PC-9 (cell line): ENCODE measurements around the gene CDC42EP3. TPM values are rescaled to one million over a fixed set of nuclear protein-coding genes. Genes with fewer than 3 reads are reported as not detected.

Experiments used
- BruUV-seq: library from RNA; stranded (reverse); fragments of 400-500 nt; replicated peaks from 2 replicates; lab custom pipeline; 2021; lab: Mats Ljungman, UMichigan
- CTCF ChIA-PET: fragments of 300-600 bp; sonication (Branson Sonifier 250); formaldehyde crosslinking; loops from one replicate; lab custom pipeline; 2022; ENCODE audit warnings: antibody characterized with exemption; lab: Charles Lee
- POLR2A ChIA-PET: fragments of 300-600 bp; sonication (Branson Sonifier 250); formaldehyde crosslinking; loops from one replicate; lab custom pipeline; 2022; ENCODE audit warnings: antibody characterized with exemption; ENCODE audit not compliant: unreplicated experiment; lab: Charles Lee
- DNase-seq, 2 experiments: peaks; one replicate each; pipeline versions ENCODE4 v3.0.0 to v3.0.0-alpha.2; 2015 to 2022; ENCODE audit warnings: mixed read lengths in 1 of 2
- H2AFZ ChIP-seq: fragments of 200-600 bp; sonication (generic); 2 replicates; pipeline ENCODE4 v1.8.1; 2017; ENCODE audit warnings: antibody characterized with exemption
- H3F3A ChIP-seq: fragments of 200-600 bp; sonication (generic); 2 replicates; pipeline ENCODE4 v1.8.1; 2017; ENCODE audit warnings: antibody characterized with exemption, mild to moderate bottlenecking, low read depth; ENCODE audit not compliant: insufficient read depth
- H3K27ac ChIP-seq: fragments of 200-600 bp; sonication (generic); 2 replicates; pipeline ENCODE4 v1.6.1; 2016; ENCODE audit warnings: mixed run types
- H3K27me3 ChIP-seq: fragments of 200-600 bp; sonication (generic); 2 replicates; pipeline ENCODE4 v1.6.1; 2016; ENCODE audit warnings: low read depth, mixed run types; ENCODE audit not compliant: insufficient read depth
- H3K36me3 ChIP-seq: fragments of 200-600 bp; sonication (generic); 2 replicates; pipeline ENCODE4 v1.6.1; 2016; ENCODE audit warnings: low read depth, mixed run types
- H3K4me1 ChIP-seq: fragments of 200-600 bp; sonication (generic); replicated peaks from 2 replicates; pipeline ENCODE4 v1.6.1; 2016; ENCODE audit warnings: mixed run types; ENCODE audit not compliant: insufficient read depth
- H3K4me2 ChIP-seq: fragments of 200-600 bp; sonication (generic); 2 replicates; pipeline ENCODE4 v1.6.1; 2017; ENCODE audit warnings: mixed run types
- H3K4me3 ChIP-seq: fragments of 200-600 bp; sonication (generic); 2 replicates; pipeline ENCODE4 v1.6.1; 2016; ENCODE audit warnings: mixed run types
- H3K79me2 ChIP-seq: fragments of 200-600 bp; sonication (generic); 2 replicates; pipeline ENCODE4 v1.6.1; 2017; ENCODE audit warnings: low read depth, mixed run types
- H3K9me2 ChIP-seq: fragments of 200-600 bp; sonication (generic); 2 replicates; pipeline ENCODE4 v1.8.1; 2017; ENCODE audit warnings: mild to moderate bottlenecking; ENCODE audit not compliant: insufficient read depth
- H3K9me3 ChIP-seq: fragments of 200-600 bp; sonication (generic); 2 replicates; pipeline ENCODE4 v1.8.1; 2016; ENCODE audit warnings: low read depth; ENCODE audit not compliant: insufficient read depth
- H4K20me1 ChIP-seq: fragments of 200-600 bp; sonication (generic); 2 replicates; pipeline ENCODE4 v1.8.1; 2017; ENCODE audit not compliant: insufficient read depth
- CTCF ChIP-seq: fragments of 200-600 bp; sonication (generic); conservative IDR thresholded peaks from 2 replicates; pipeline ENCODE4 v1.6.1; 2017; ENCODE audit warnings: mixed run types, antibody characterized with exemption, mild to moderate bottlenecking, moderate library complexity
- EZH2 ChIP-seq: fragments of 200-600 bp; sonication (generic); IDR thresholded peaks from 2 replicates; pipeline ENCODE4 v1.8.0; 2017; ENCODE audit warnings: antibody characterized with exemption, low read depth
- intact Hi-C: fragments of 100-400 bp; cut with micrococcal nuclease; formaldehyde crosslinking; loops from one replicate; pipeline ENCODE4 v1.10.0; 2022; ENCODE audit not compliant: unreplicated experiment
- total RNA-seq: library from RNA; stranded (reverse); gene quantifications from 2 replicates; pipeline ENCODE4 v1.2.3, GENCODE V29; 2021

CDC42EP3 gene
- total RNA-seq, 1 experiment from 2014 or later = 54.1 TPM

- no peak for TF ChIP-seq CTCF
- peaks cover 13% of the 10 kb centered on the region for H3F3A ChIP-seq
- no peak for DNase-seq
- H3K9me2 ChIP-seq = no peaks in the 10 kb centered on the region
- no peaks in the 10 kb centered on the region for H3K27me3 ChIP-seq
- intact Hi-C loops = no loop called here
- H3K4me2 ChIP-seq = no peak overlapping the region
- H2AFZ ChIP-seq = no peak overlapping the region
- no peak overlapping the region for H3K27ac ChIP-seq
- peaks cover 25% of the 10 kb centered on the region for H3K36me3 ChIP-seq
- ChIA-PET POLR2A (no interaction called here), CTCF (no interaction called here)
- no peaks in the 10 kb centered on the region for H3K9me3 ChIP-seq
- no peaks in the 10 kb centered on the region for H4K20me1 ChIP-seq
- TSS peak; percentile 5 for BruUV-seq
- no peaks in the 10 kb centered on the region for H3K4me1 ChIP-seq
- peaks cover 10% of the 10 kb centered on the region for H3K79me2 ChIP-seq
- H3K4me3 ChIP-seq = no peak overlapping the region
Measured at GRCh38 chr2:37639631-37640030, 31.8 kb downstream of the CDC42EP3 start.

GRCh38 chr2:37638973-37639372 lies 32.5 kb downstream of the CDC42EP3 start:
- Histone ChIP-seq H3K27ac (no peak overlapping the region), H3K36me3 (peaks cover 19% of the 10 kb centered on the region), H4K20me1 (no peaks in the 10 kb centered on the region), H3F3A (peaks cover 10% of the 10 kb centered on the region), H3K9me2 (no peaks in the 10 kb centered on the region), H3K4me2 (no peak overlapping the region), H3K9me3 (no peaks in the 10 kb centered on the region), H3K79me2 (peaks cover 4% of the 10 kb centered on the region), H3K4me1 (no peaks in the 10 kb centered on the region), H2AFZ (no peak overlapping the region), H3K4me3 (no peak overlapping the region), H3K27me3 (no peaks in the 10 kb centered on the region)
- intact Hi-C loops = no loop called here
- no peak for DNase-seq
- TF ChIP-seq CTCF = no peak
- TF ChIP-seq EZH2 = no peak
- CTCF ChIA-PET = no interaction called here
- no TSS peak for BruUV-seq
- POLR2A ChIA-PET = no interaction called here

- no peaks in the 10 kb centered on the region for H3K4me1 ChIP-seq
- intact Hi-C loops = no loop called here
- H3K79me2 ChIP-seq = no peaks in the 10 kb centered on the region; the same call in 1 of the 2 replicates
- peaks cover 10% of the 10 kb centered on the region; the same call in 1 of the 2 replicates for H3K36me3 ChIP-seq
- H3K9me3 ChIP-seq = no peaks in the 10 kb centered on the region
- H3K9me2 ChIP-seq = 0 out of 2 replicates have a peak, but pooled peaks cover 4% of the 10 kb centered on the region
- CTCF ChIA-PET = no interaction called here
- POLR2A ChIA-PET = no interaction called here
- BruUV-seq = no TSS peak
- H3K27me3 ChIP-seq = no peaks in the 10 kb centered on the region
- DNase-seq = no peak
- no peak overlapping the region for H2AFZ ChIP-seq
- peaks cover 9% of the 10 kb centered on the region; the same call in 1 of the 2 replicates for H3F3A ChIP-seq
- TF ChIP-seq CTCF (no peak), EZH2 (no peak)
- no peak overlapping the region for H3K4me3 ChIP-seq
- no peak overlapping the region for H3K4me2 ChIP-seq
- no peaks in the 10 kb centered on the region for H4K20me1 ChIP-seq
- no peak overlapping the region for H3K27ac ChIP-seq
Measured at GRCh38 chr2:37637985-37638384, 33.5 kb downstream of the CDC42EP3 start.
